GM12878 (cell line): ENCODE data around the gene MAP2K2.
A peak's percentile ranks its signal among the peaks of the same experiment; 100 is the strongest.

ENCODE experiments used
- CHD2 ChIP-seq: IDR thresholded peaks from 2 replicates; pipeline ENCODE4 v1.6.1; 2011; ENCODE audit warnings: low read depth, low read length, improper control_type of control experiment, borderline replicate concordance
- CREM ChIP-seq: IDR thresholded peaks from 2 replicates; pipeline ENCODE4 v1.6.1; 2014; ENCODE audit warnings: antibody characterized with exemption, low read depth
- ESRRA ChIP-seq: IDR thresholded peaks from 2 replicates; pipeline ENCODE4 v1.6.1; 2012; ENCODE audit warnings: mild to moderate bottlenecking, low read length, improper control_type of control experiment
- HCFC1 ChIP-seq: fragments of 150-350 bp; IDR thresholded peaks from 2 replicates; pipeline ENCODE4 v1.6.1; 2014; ENCODE audit warnings: low read length
- MYC ChIP-seq: IDR thresholded peaks from 2 replicates; pipeline ENCODE4 v1.6.1; 2011; ENCODE audit warnings: mild to moderate bottlenecking, low read length, moderate library complexity, inconsistent platforms; ENCODE audit not compliant: insufficient read depth, insufficient replicate concordance, insufficient read length, severe bottlenecking
- POLR2A ChIP-seq: IDR thresholded peaks from 2 replicates; pipeline ENCODE4 v1.6.1; 2011; ENCODE audit warnings: low read depth, mild to moderate bottlenecking, low read length
- RFX5 ChIP-seq: IDR thresholded peaks from 2 replicates; pipeline ENCODE4 v1.6.1; 2011; ENCODE audit warnings: low read depth, low read length, improper control_type of control experiment
- TCF12 ChIP-seq: IDR thresholded peaks from 2 replicates; pipeline ENCODE4 v1.6.1; 2011; ENCODE audit warnings: low read depth, mild to moderate bottlenecking, low read length
- YY1 ChIP-seq: IDR thresholded peaks from 2 replicates; pipeline ENCODE4 v1.6.1; 2011; ENCODE audit warnings: low read depth, mild to moderate bottlenecking, low read length
- TF ChIP-seq, protein P1 (sequence below), 3 experiments: IDR thresholded peaks in 2 of 3; conservative IDR thresholded peaks in 1 of 3; 2 replicates each; pipeline ENCODE4 v1.5.1; 2011; ENCODE audit warnings: low read depth in 3 of 3, low read length in 3 of 3, mild to moderate bottlenecking in 3 of 3, control low read depth in 2 of 3, moderate library complexity in 2 of 3, inconsistent platforms in 1 of 3, mixed read lengths in 1 of 3; ENCODE audit not compliant: control insufficient read depth in 2 of 3, insufficient read depth in 1 of 3; ENCODE audit errors: extremely low read depth in 1 of 3
- TF ChIP-seq, protein P2 (sequence below): IDR thresholded peaks from 2 replicates; pipeline ENCODE4 v1.6.1; 2011; ENCODE audit warnings: low read depth, mild to moderate bottlenecking, low read length, moderate library complexity, borderline replicate concordance; ENCODE audit errors: extremely low read depth

DNA sequence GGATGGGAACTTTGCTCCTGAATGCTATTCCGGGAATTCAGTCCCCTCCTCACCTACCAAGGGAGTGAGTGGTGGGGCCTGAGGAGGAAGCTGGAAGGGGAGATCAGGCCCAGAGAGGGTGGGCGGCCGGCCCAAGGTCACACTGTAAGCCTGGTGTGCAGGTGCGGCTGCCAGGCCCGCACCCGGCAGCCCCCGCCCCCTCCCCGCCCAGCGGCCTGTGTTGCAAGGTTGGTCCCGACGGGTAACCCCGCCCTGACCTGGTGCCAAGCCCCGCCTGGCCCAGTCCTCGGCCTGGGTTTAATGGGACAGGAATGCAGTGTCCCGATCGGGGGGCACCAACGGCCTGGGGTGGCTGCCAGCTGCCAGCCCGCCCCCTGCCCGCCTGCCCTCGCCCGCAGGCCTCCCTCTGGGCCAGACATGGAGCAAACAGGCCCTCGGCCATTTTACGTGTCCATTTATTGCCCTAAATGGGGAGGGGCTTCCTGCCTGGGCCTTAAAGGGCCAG, 62.7 kb downstream of the MAP2K2 start:
- TF ChIP-seq YY1, result peak; percentile 56; the same call in 1 of the 2 replicates
- no peak for TF ChIP-seq TCF12
- no peak for TF ChIP-seq CREM
- TF ChIP-seq, protein P1, sequence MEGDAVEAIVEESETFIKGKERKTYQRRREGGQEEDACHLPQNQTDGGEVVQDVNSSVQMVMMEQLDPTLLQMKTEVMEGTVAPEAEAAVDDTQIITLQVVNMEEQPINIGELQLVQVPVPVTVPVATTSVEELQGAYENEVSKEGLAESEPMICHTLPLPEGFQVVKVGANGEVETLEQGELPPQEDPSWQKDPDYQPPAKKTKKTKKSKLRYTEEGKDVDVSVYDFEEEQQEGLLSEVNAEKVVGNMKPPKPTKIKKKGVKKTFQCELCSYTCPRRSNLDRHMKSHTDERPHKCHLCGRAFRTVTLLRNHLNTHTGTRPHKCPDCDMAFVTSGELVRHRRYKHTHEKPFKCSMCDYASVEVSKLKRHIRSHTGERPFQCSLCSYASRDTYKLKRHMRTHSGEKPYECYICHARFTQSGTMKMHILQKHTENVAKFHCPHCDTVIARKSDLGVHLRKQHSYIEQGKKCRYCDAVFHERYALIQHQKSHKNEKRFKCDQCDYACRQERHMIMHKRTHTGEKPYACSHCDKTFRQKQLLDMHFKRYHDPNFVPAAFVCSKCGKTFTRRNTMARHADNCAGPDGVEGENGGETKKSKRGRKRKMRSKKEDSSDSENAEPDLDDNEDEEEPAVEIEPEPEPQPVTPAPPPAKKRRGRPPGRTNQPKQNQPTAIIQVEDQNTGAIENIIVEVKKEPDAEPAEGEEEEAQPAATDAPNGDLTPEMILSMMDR (IDR thresholded peaks at IDR 0.05 in 2 of 3, conservative IDR thresholded peaks at IDR 0.05 in 1 of 3; ENCODE audit: control insufficient read depth in 2 of 3, extremely low read depth in 1 of 3, insufficient read depth in 1 of 3, low read depth in 3 of 3, low read length in 3 of 3), result no peak
- no peak; the same call in 1 of the 2 replicates for TF ChIP-seq POLR2A
- no peak for TF ChIP-seq CHD2
- TF ChIP-seq, protein P2, sequence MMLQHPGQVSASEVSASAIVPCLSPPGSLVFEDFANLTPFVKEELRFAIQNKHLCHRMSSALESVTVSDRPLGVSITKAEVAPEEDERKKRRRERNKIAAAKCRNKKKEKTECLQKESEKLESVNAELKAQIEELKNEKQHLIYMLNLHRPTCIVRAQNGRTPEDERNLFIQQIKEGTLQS, result no peak
- no peak for TF ChIP-seq MYC
- TF ChIP-seq HCFC1, result no peak
- TF ChIP-seq ESRRA, result no peak
- TF ChIP-seq RFX5, result no peak
